ENCODE measurements around the gene MTA1. TPM values are rescaled to one million over a fixed set of nuclear protein-coding genes. Genes with fewer than 3 reads are reported as not detected.

Gene MTA1
- total RNA-seq, 3 donors from 2014 or later (not counting 1 experiment from before 2014, with no cell fraction given), result 104 to 125 (median 112) TPM

DNA sequence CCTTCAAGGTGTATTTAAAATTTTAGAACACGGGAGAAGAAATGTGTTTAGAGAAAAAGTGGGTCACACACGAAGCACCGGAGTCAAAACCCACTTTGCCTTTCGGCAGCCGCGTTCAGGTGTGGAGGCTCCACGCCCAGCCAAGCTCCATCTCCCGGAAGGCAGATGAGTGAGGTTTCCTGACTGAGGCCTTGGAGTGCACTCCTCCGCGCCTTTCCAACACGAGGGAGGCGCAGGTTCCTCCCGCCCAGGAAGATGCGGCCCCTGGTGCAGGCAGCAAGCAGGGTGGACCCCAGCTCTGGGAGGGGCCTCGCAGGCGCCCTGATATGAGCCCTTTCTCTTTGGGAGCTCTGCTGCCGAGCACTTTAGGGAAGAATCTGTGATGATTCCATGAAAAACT, 22.5 kb downstream of the MTA1 start:
- Histone ChIP-seq H3K4me1 (ENCODE audit: control insufficient read depth, insufficient read depth, low read length) (no peaks in the 10 kb centered on the region), H3K9me3 (ENCODE audit: control insufficient read depth, insufficient read depth, low read length) (no peaks in the 10 kb centered on the region), H3K36me3 (ENCODE audit: control insufficient read depth, insufficient read depth, low read length) (peaks cover 13% of the 10 kb centered on the region), H3K27me3 (ENCODE audit: control insufficient read depth, insufficient read depth, low read length) (no peaks in the 10 kb centered on the region), H3K27ac (ENCODE audit: low read length) (no peak overlapping the region), H3K4me3 (ENCODE audit: low read length) (no peak overlapping the region)
- TF ChIP-seq CTCF (IDR thresholded peaks at IDR 0.05), result no peak
- ATAC-seq (no peak), DNase-seq (no peak)
- H3K9me3 Mint-ChIP-seq, result no peaks in the 10 kb centered on the region
- H3K27ac Mint-ChIP-seq, result no peak overlapping the region
- H3K27me3 Mint-ChIP-seq (ENCODE audit: low read depth in 2 of 2), result no peaks in the 10 kb centered on the region
- intact Hi-C loops (cut with micrococcal nuclease), result no loop called here
- H3K4me3 Mint-ChIP-seq, result no peak overlapping the region
- H3K36me3 Mint-ChIP-seq, result no peaks in the 10 kb centered on the region
- peaks cover 0 to 7% of the 10 kb centered on the region in 2 donors for H3K4me1 Mint-ChIP-seq
- WGBS (ENCODE audit: insufficient coverage), result 86% methylated on average over 17 of the region's 17 CpGs

DNA sequence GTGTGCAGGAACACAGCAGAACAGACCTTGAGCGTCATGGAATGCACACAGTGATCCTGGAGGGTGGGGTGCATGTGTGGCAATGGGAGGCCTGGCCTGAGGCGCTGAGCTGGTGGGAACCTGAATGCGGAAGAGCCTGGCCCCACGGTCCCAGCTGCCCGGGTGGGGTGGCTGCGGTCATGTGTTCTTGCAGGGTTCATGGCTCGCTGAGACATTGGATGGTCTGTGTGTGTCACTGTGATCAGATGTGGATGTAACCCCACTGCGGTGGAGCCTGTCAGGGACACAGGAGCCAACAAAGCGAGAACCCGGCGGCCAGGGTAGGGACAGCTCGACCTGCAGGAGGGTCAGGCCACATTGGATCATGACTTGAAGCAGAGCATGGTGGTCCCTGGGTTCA, 23.2 kb downstream of the MTA1 start:
- H3K36me3 Mint-ChIP-seq, result no peaks in the 10 kb centered on the region
- ATAC-seq (no peak), DNase-seq (no peak)
- no peak overlapping the region for H3K27ac Mint-ChIP-seq
- 95% methylated on average over 12 of the region's 12 CpGs for WGBS (ENCODE audit: insufficient coverage)
- Histone ChIP-seq H3K27ac (ENCODE audit: low read length) (no peak overlapping the region), H3K36me3 (ENCODE audit: control insufficient read depth, insufficient read depth, low read length) (peaks cover 13% of the 10 kb centered on the region), H3K27me3 (ENCODE audit: control insufficient read depth, insufficient read depth, low read length) (no peaks in the 10 kb centered on the region), H3K9me3 (ENCODE audit: control insufficient read depth, insufficient read depth, low read length) (no peaks in the 10 kb centered on the region), H3K4me1 (ENCODE audit: control insufficient read depth, insufficient read depth, low read length) (no peaks in the 10 kb centered on the region), H3K4me3 (ENCODE audit: low read length) (no peak overlapping the region)
- TF ChIP-seq CTCF (IDR thresholded peaks at IDR 0.05), result no peak
- peaks cover 0 to 7% of the 10 kb centered on the region in 2 donors for H3K4me1 Mint-ChIP-seq
- intact Hi-C loops (cut with micrococcal nuclease), result no loop called here
- no peaks in the 10 kb centered on the region for H3K27me3 Mint-ChIP-seq (ENCODE audit: low read depth in 2 of 2)
- H3K4me3 Mint-ChIP-seq, result no peak overlapping the region
- no peaks in the 10 kb centered on the region for H3K9me3 Mint-ChIP-seq

GRCh38 chr14:105444859-105445258, 25.2 kb downstream of the MTA1 start:
- Histone ChIP-seq H3K9me3 (ENCODE audit: control insufficient read depth, insufficient read depth, low read length) (no peaks in the 10 kb centered on the region), H3K4me3 (ENCODE audit: low read length) (no peak overlapping the region), H3K4me1 (ENCODE audit: control insufficient read depth, insufficient read depth, low read length) (no peaks in the 10 kb centered on the region), H3K27ac (ENCODE audit: low read length) (no peak overlapping the region), H3K27me3 (ENCODE audit: control insufficient read depth, insufficient read depth, low read length) (no peaks in the 10 kb centered on the region), H3K36me3 (ENCODE audit: control insufficient read depth, insufficient read depth, low read length) (peaks cover 11% of the 10 kb centered on the region)
- no peak for DNase-seq
- Mint-ChIP-seq H3K4me3 (no peak overlapping the region), H3K27ac (no peak overlapping the region), H3K27me3 (ENCODE audit: low read depth in 2 of 2) (no peaks in the 10 kb centered on the region), H3K4me1 (peaks cover 0 to 7% of the 10 kb centered on the region in 2 donors), H3K36me3 (no peaks in the 10 kb centered on the region), H3K9me3 (no peaks in the 10 kb centered on the region)
- WGBS (ENCODE audit: insufficient coverage), result 93% methylated on average over 17 of the region's 17 CpGs
- no peak for TF ChIP-seq CTCF (IDR thresholded peaks at IDR 0.05)
- ATAC-seq, result no peak
- intact Hi-C loops (cut with micrococcal nuclease), result no loop called here

- Histone ChIP-seq H3K4me1 (ENCODE audit: control insufficient read depth, insufficient read depth, low read length) (no peaks in the 10 kb centered on the region), H3K27me3 (ENCODE audit: control insufficient read depth, insufficient read depth, low read length) (no peaks in the 10 kb centered on the region), H3K27ac (ENCODE audit: low read length) (no peak overlapping the region), H3K36me3 (ENCODE audit: control insufficient read depth, insufficient read depth, low read length) (peaks cover 12% of the 10 kb centered on the region), H3K9me3 (ENCODE audit: control insufficient read depth, insufficient read depth, low read length) (no peaks in the 10 kb centered on the region), H3K4me3 (ENCODE audit: low read length) (no peak overlapping the region)
- ATAC-seq (no peak), DNase-seq (no peak)
- H3K4me1 Mint-ChIP-seq, result peaks cover 0 to 7% of the 10 kb centered on the region in 2 donors
- H3K27me3 Mint-ChIP-seq (ENCODE audit: low read depth in 2 of 2), result no peaks in the 10 kb centered on the region
- no peak overlapping the region for H3K4me3 Mint-ChIP-seq
- WGBS (ENCODE audit: insufficient coverage), result 90% methylated on average over 24 of the region's 24 CpGs
- H3K36me3 Mint-ChIP-seq, result no peaks in the 10 kb centered on the region
- no peak overlapping the region for H3K27ac Mint-ChIP-seq
- no peak for TF ChIP-seq CTCF (IDR thresholded peaks at IDR 0.05)
- no peaks in the 10 kb centered on the region for H3K9me3 Mint-ChIP-seq
- intact Hi-C loops (cut with micrococcal nuclease), result no loop called here
Measured at GRCh38 chr14:105445290-105445689, 25.7 kb downstream of the MTA1 start.

Measured in natural killer cell (primary cell).